GM18520 (cell line): ENCODE measurements around the gene MAGED1.
"Not testable (repeated sequence)": the region's sequence is repeated elsewhere in the genome, so short reads cannot be mapped to it uniquely, and the experiment has no call there.

Source experiments
- ATAC-seq: cut with Tn5 transposase; IDR thresholded peaks from one replicate; pipeline ENCODE4 v1.9.1; 2021; ENCODE audit not compliant: unreplicated experiment

The MAGED1 gene

GRCh38 chrX:51893931-51894696, 691 bp downstream of the MAGED1 start:
- no peak for ATAC-seq

DNA sequence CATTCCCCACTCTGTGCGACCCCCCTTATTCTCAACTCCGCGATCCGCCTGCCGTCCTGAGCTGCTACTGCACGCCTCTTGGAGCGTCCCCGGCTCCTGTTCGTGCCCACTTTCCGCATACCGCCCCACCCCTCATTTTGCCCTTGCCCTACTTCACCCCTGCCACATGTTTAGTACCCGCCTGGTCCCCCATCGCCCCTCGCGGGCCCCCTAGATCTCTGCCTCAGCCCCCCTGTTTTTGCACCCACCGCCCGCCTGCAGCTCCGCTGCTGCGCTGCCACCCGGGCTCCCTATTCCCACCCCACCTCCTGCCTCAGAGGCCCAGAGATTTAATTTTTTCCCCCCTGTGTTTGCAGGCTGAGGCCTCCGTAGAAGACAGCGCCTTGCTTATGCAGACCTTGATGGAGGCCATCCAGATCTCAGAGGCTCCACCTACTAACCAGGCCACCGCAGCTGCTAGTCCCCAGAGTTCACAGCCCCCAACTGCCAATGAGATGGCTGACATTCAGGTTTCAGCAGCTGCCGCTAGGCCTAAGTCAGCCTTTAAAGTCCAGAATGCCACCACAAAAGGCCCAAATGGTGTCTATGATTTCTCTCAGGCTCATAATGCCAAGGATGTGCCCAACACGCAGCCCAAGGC, 1.4 kb downstream of the MAGED1 start:
- peak; percentile 60 for ATAC-seq

- ATAC-seq = no peak
Observed at GRCh38 chrX:51896626-51897025, 3.2 kb downstream of the MAGED1 start.

GRCh38 chrX:51899741-51900140, 6.3 kb downstream of the MAGED1 start:
- ATAC-seq = no peak

- ATAC-seq = no peak
Observed at GRCh38 chrX:51902510-51903050, 9.2 kb downstream of the MAGED1 start.

- not testable (repeated sequence) for ATAC-seq
Observed at GRCh38 chrX:51905152-51905551, 11.7 kb downstream of the MAGED1 start.

- no peak for ATAC-seq
Observed at GRCh38 chrX:51905711-51906110, 12.3 kb downstream of the MAGED1 start.

DNA sequence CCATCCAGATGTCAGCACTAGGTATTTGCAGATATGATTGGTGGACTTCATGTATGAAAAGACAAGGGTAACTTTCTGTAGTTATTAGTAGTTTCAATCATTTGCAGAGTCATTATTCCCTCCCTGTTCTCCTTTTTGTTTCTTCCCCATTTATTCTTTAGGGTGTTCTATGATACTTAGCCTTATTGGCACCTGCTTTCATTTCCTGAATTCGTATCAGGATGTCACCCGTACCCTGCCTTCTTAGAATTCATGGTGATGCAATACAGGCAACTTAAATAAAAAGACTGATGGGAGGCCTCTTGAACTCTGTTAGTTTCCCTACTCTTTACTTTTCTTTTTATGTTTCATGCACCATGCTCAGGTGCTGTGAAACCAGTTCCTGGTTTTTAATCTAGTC, 24.2 kb downstream of the MAGED1 start:
- no peak for ATAC-seq

DNA sequence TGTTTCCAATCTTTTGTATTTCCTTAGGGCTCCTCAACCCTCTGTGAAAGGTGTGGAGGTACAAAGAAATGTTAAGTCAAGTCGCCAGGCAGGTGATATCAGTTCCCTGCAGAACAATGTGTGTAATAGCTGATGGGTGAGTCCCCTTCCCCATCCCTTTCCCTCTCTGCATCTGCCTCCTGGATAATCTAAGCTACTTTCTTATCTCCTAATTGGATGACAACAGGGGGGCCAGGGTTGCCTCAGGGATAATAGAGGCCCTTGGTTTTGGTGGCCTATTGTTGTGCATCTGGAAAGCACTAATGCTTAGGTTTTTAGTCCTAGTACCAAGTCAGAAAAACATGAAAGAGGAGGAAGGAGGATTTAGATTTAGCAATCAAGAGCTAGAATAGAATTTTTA, 29.1 kb downstream of the MAGED1 start:
- no peak for ATAC-seq

- ATAC-seq = no peak
Observed at GRCh38 chrX:51931566-51932150, 38.2 kb downstream of the MAGED1 start.
